Measurements from ENCODE around the gene LHFPL3.

Gene LHFPL3

DNA sequence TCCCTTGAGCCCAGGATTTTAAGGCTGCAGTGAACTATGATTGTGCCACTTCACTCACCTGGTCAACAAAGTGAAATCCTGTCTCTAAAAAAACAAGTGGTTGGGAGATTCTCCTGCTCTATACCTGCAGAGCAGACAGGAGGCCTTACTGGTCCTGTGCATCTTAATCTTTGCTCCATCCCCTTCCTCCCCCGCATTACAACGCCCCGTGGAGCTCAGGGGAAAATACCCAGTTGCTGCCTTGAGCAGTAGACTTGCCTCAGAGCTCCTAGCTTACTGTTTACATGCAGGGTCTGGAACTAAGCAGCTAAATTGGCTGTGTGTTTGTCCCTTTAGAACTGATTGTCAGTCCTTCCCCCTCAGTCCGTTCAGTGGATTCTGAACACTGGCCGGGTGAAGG is 561.8 kb downstream of the LHFPL3 start:
- peaks cover 7% of the 10 kb centered on the region for H3K27me3 ChIP-seq
- no peaks in the 10 kb centered on the region for H3K36me3 ChIP-seq
- no peak overlapping the region for H3K4me3 ChIP-seq (ENCODE audit: low read depth in 1 of 2, low read length in 1 of 2)
- H3K4me1 ChIP-seq (ENCODE audit: control insufficient read depth in 1 of 2, insufficient read depth in 1 of 2, low read depth in 1 of 2, low read length in 1 of 2), result no peaks in the 10 kb centered on the region
- H3K9me3 ChIP-seq, result no peaks in the 10 kb centered on the region
- TF ChIP-seq, protein P1, sequence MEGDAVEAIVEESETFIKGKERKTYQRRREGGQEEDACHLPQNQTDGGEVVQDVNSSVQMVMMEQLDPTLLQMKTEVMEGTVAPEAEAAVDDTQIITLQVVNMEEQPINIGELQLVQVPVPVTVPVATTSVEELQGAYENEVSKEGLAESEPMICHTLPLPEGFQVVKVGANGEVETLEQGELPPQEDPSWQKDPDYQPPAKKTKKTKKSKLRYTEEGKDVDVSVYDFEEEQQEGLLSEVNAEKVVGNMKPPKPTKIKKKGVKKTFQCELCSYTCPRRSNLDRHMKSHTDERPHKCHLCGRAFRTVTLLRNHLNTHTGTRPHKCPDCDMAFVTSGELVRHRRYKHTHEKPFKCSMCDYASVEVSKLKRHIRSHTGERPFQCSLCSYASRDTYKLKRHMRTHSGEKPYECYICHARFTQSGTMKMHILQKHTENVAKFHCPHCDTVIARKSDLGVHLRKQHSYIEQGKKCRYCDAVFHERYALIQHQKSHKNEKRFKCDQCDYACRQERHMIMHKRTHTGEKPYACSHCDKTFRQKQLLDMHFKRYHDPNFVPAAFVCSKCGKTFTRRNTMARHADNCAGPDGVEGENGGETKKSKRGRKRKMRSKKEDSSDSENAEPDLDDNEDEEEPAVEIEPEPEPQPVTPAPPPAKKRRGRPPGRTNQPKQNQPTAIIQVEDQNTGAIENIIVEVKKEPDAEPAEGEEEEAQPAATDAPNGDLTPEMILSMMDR (IDR thresholded peaks at IDR 0.05), result no peak
- H3K27ac ChIP-seq, result no peak overlapping the region

- Histone ChIP-seq H3K27me3 (peaks cover 7% of the 10 kb centered on the region), H3K9me3 (no peaks in the 10 kb centered on the region), H3K36me3 (no peaks in the 10 kb centered on the region), H3K4me3 (ENCODE audit: low read depth in 1 of 2, low read length in 1 of 2) (no peak overlapping the region), H3K4me1 (ENCODE audit: control insufficient read depth in 1 of 2, insufficient read depth in 1 of 2, low read depth in 1 of 2, low read length in 1 of 2) (no peaks in the 10 kb centered on the region), H3K27ac (no peak overlapping the region)
- TF ChIP-seq, protein P1 (IDR thresholded peaks at IDR 0.05), result no peak
Measured at GRCh38 chr7:104891949-104892348, 563.5 kb downstream of the LHFPL3 start.

DNA sequence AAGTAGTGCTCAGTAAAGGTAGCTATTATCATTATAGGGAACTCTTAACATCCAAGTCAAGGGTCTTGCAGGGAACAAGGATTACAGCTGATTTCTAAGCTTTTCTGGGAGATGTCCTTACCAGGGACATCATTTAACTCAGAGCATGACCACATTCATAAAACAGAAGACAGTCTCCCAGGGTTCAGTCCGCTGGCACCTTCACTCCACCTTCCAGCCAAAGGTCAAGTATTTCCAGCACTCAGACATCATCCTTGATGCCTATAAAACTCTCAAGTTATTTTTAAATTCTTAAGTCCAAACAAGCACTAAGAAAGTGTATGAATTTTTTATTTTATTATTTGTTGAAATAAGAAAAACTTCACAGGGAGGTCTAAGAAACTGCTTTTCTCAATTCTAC is 565.9 kb downstream of the LHFPL3 start:
- no peaks in the 10 kb centered on the region for H3K27me3 ChIP-seq
- H3K36me3 ChIP-seq, result no peaks in the 10 kb centered on the region
- H3K9me3 ChIP-seq, result no peaks in the 10 kb centered on the region
- TF ChIP-seq, protein P1 (IDR thresholded peaks at IDR 0.05), result no peak
- H3K27ac ChIP-seq, result no peak overlapping the region
- no peak overlapping the region for H3K4me3 ChIP-seq (ENCODE audit: low read depth in 1 of 2, low read length in 1 of 2)
- no peaks in the 10 kb centered on the region for H3K4me1 ChIP-seq (ENCODE audit: control insufficient read depth in 1 of 2, insufficient read depth in 1 of 2, low read depth in 1 of 2, low read length in 1 of 2)

- Histone ChIP-seq H3K4me3 (ENCODE audit: low read depth in 1 of 2, low read length in 1 of 2) (no peak overlapping the region), H3K36me3 (no peaks in the 10 kb centered on the region), H3K4me1 (ENCODE audit: control insufficient read depth in 1 of 2, insufficient read depth in 1 of 2, low read depth in 1 of 2, low read length in 1 of 2) (no peaks in the 10 kb centered on the region), H3K27ac (no peak overlapping the region), H3K9me3 (no peaks in the 10 kb centered on the region), H3K27me3 (no peaks in the 10 kb centered on the region)
- TF ChIP-seq, protein P1 (IDR thresholded peaks at IDR 0.05), result no peak
Measured at GRCh38 chr7:104894726-104895521, 566.5 kb downstream of the LHFPL3 start.

- Histone ChIP-seq H3K9me3 (no peaks in the 10 kb centered on the region), H3K27me3 (no peaks in the 10 kb centered on the region), H3K36me3 (no peaks in the 10 kb centered on the region), H3K27ac (no peak overlapping the region), H3K4me3 (ENCODE audit: low read depth in 1 of 2, low read length in 1 of 2) (no peak overlapping the region), H3K4me1 (ENCODE audit: control insufficient read depth in 1 of 2, insufficient read depth in 1 of 2, low read depth in 1 of 2, low read length in 1 of 2) (no peaks in the 10 kb centered on the region)
- TF ChIP-seq, protein P1 (IDR thresholded peaks at IDR 0.05), result no peak
Measured at GRCh38 chr7:104895522-104896236, 567.3 kb downstream of the LHFPL3 start.

Data from neutrophil (primary cell).